SK-N-SH (cell line): ENCODE results near the gene ENPP5. TPM values are rescaled to one million over a fixed set of nuclear protein-coding genes. Genes with fewer than 3 reads are reported as not detected.

ENCODE experiments used
- CTCF ChIA-PET: fragments of 300-600, 350-600 bp; formaldehyde crosslinking; extraction: SDS; loops from one replicate; lab custom pipeline; 2021; lab: Yijun Ruan, JAX
- POLR2A ChIA-PET: fragments of 350-600 bp; sonication (Branson Sonifier 250); formaldehyde crosslinking; extraction: SDS; loops from one replicate; lab custom pipeline; 2020; ENCODE audit warnings: antibody characterized with exemption, inconsistent platforms; lab: Yijun Ruan, JAX
- DNase-seq: peaks from one replicate; pipeline ENCODE4 v3.0.0; 2012
- H2AFZ ChIP-seq: fragments of 200-600 bp; sonication (generic); 2 replicates; pipeline ENCODE4 v1.8.1; 2016; ENCODE audit warnings: antibody characterized with exemption, mild to moderate bottlenecking, low read depth
- H3F3A ChIP-seq: fragments of 200-600 bp; sonication (generic); replicated peaks from 2 replicates; pipeline ENCODE3; 2016; ENCODE audit warnings: antibody characterized with exemption, mild to moderate bottlenecking; ENCODE audit not compliant: insufficient read depth
- H3K27ac ChIP-seq, 2 experiments: fragments of 200-500 bp in 1 of 2; fragments of 200-600 bp in 1 of 2; sonication (Bioruptor generic) in 1 of 2; sonication (generic), shearing (Covaris generic) in 1 of 2; 2 replicates each; pipeline versions ENCODE4 v1.5.1 to v1.6.1; 2014 to 2016; ENCODE audit warnings: low read depth in 2 of 2, inconsistent platforms in 1 of 2, low read length in 1 of 2, mild to moderate bottlenecking in 1 of 2, mixed read lengths in 1 of 2
- H3K27me3 ChIP-seq: fragments of 200-600 bp; sonication (generic), shearing (Covaris generic); 2 replicates; pipeline ENCODE4 v1.6.1; 2016; ENCODE audit warnings: mixed run types; ENCODE audit not compliant: insufficient read depth
- H3K36me3 ChIP-seq, 2 experiments: fragments of 200-500 bp in 1 of 2; fragments of 200-600 bp in 1 of 2; sonication (Bioruptor generic) in 1 of 2; sonication (generic) in 1 of 2; replicated peaks in 1 of 2; 2 replicates each; pipeline versions ENCODE3 to v1.5.1; 2014 to 2016; ENCODE audit warnings: low read length in 1 of 2, mild to moderate bottlenecking in 1 of 2; ENCODE audit not compliant: insufficient read depth in 2 of 2, control insufficient read depth in 1 of 2
- H3K4me1 ChIP-seq, 2 experiments: fragments of 200-500 bp in 1 of 2; fragments of 200-600 bp in 1 of 2; sonication (Bioruptor generic) in 1 of 2; sonication (generic), shearing (Covaris generic) in 1 of 2; 2 replicates each; pipeline versions ENCODE4 v1.5.1 to v1.6.1; 2014 to 2016; ENCODE audit warnings: low read depth in 1 of 2, low read length in 1 of 2, mixed run types in 1 of 2; ENCODE audit not compliant: insufficient read depth in 2 of 2, control insufficient read depth in 1 of 2
- H3K4me2 ChIP-seq: fragments of 200-600 bp; sonication (generic), shearing (Covaris generic); 2 replicates; pipeline ENCODE4 v1.6.1; 2017; ENCODE audit warnings: mixed run types
- H3K4me3 ChIP-seq, 2 experiments: fragments of 200-500 bp in 1 of 2; fragments of 200-600 bp in 1 of 2; sonication (Bioruptor generic) in 1 of 2; sonication (generic), shearing (Covaris generic) in 1 of 2; 2 replicates each; pipeline versions ENCODE4 v1.5.1 to v1.8.1; 2014 to 2016; ENCODE audit warnings: low read depth in 2 of 2, inconsistent platforms in 1 of 2, low read length in 1 of 2, mild to moderate bottlenecking in 1 of 2, mixed read lengths in 1 of 2, moderate library complexity in 1 of 2
- H3K79me2 ChIP-seq: fragments of 200-600 bp; sonication (generic); 2 replicates; pipeline ENCODE4 v1.8.1; 2017; ENCODE audit warnings: mild to moderate bottlenecking; ENCODE audit not compliant: insufficient read depth
- H3K9ac ChIP-seq: fragments of 200-600 bp; sonication (generic); 2 replicates; pipeline ENCODE4 v1.6.1; 2017; ENCODE audit warnings: mixed run types
- H3K9me2 ChIP-seq: fragments of 200-600 bp; sonication (generic); 2 replicates; pipeline ENCODE4 v1.6.1; 2017; ENCODE audit warnings: mixed run types
- H3K9me3 ChIP-seq: fragments of 200-600 bp; sonication (generic); 2 replicates; pipeline ENCODE4 v1.6.1; 2017; ENCODE audit warnings: mixed run types, mild to moderate bottlenecking, moderate library complexity
- H4K20me1 ChIP-seq: fragments of 200-600 bp; sonication (generic); 2 replicates; pipeline ENCODE4 v1.6.1; 2017; ENCODE audit warnings: mild to moderate bottlenecking, mixed run types; ENCODE audit not compliant: insufficient read depth
- CTCF ChIP-seq: fragments of 200-600 bp; sonication (generic); IDR thresholded peaks from 2 replicates; pipeline ENCODE4 v1.6.1; 2017; ENCODE audit warnings: antibody characterized with exemption, mild to moderate bottlenecking, moderate library complexity
- FOSL2 ChIP-seq: IDR thresholded peaks from 2 replicates; pipeline ENCODE4 v1.4.0; 2012; ENCODE audit warnings: low read depth, mild to moderate bottlenecking, moderate library complexity, borderline replicate concordance
- GABPA ChIP-seq: IDR thresholded peaks from 2 replicates; pipeline ENCODE4 v1.4.0; 2012; ENCODE audit warnings: low read depth, mild to moderate bottlenecking
- JUND ChIP-seq: IDR thresholded peaks from 2 replicates; pipeline ENCODE4 v1.4.0; 2012
- MAX ChIP-seq: IDR thresholded peaks from 2 replicates; pipeline ENCODE4 v1.4.0; 2012; ENCODE audit warnings: low read depth
- MEF2A ChIP-seq: IDR thresholded peaks from 2 replicates; pipeline ENCODE4 v1.4.0; 2012; ENCODE audit warnings: low read depth, borderline replicate concordance
- MXI1 ChIP-seq: IDR thresholded peaks from 2 replicates; pipeline ENCODE4 v1.6.1; 2012; ENCODE audit warnings: mild to moderate bottlenecking, low read depth, low read length, improper control_type of control experiment
- NFIC ChIP-seq: IDR thresholded peaks from 2 replicates; pipeline ENCODE4 v1.4.0; 2012; ENCODE audit warnings: borderline replicate concordance
- NRF1 ChIP-seq: IDR thresholded peaks from 2 replicates; pipeline ENCODE4 v1.6.1; 2012; ENCODE audit warnings: low read depth, mild to moderate bottlenecking, low read length
- PBX3 ChIP-seq: IDR thresholded peaks from 2 replicates; pipeline ENCODE4; 2012
- POLR2AphosphoS5 ChIP-seq: IDR thresholded peaks from 2 replicates; pipeline ENCODE4 v1.6.1; 2012; ENCODE audit warnings: low read depth, low read length
- RCOR1 ChIP-seq: fragments of 150-350 bp; IDR thresholded peaks from 2 replicates; pipeline ENCODE4 v1.6.1; 2017; ENCODE audit warnings: antibody characterized with exemption, low read length
- REST ChIP-seq: IDR thresholded peaks from 2 replicates; pipeline ENCODE4 v1.6.1; 2012; ENCODE audit warnings: mild to moderate bottlenecking, low read depth, low read length, moderate library complexity
- TCF12 ChIP-seq: IDR thresholded peaks from 2 replicates; pipeline ENCODE4 v1.4.0; 2012
- TEAD4 ChIP-seq: IDR thresholded peaks from 2 replicates; pipeline ENCODE4 v1.4.0; 2012; ENCODE audit warnings: mild to moderate bottlenecking, borderline replicate concordance; ENCODE audit not compliant: insufficient read depth
- USF1 ChIP-seq: IDR thresholded peaks from 2 replicates; pipeline ENCODE4 v1.4.0; 2012; ENCODE audit warnings: low read depth, borderline replicate concordance
- YY1 ChIP-seq: IDR thresholded peaks from 2 replicates; pipeline ENCODE4 v1.4.0; 2012; ENCODE audit warnings: low read depth, mild to moderate bottlenecking
- WGBS: methylation state at CpG from one replicate; pipeline ENCODE4 v1.1.6; 2017; ENCODE audit warnings: low lambda C conversion rate; 5-methylcytosine and 5-hydroxymethylcytosine counted together
- polyA plus RNA-seq, 3 experiments: library from polyadenylated mRNA; depleted of rRNA; stranded (reverse); fragments of >200 nt; gene quantifications; 2 replicates each; pipeline ENCODE4 v1.2.3, GENCODE V29; 2012

Gene ENPP5
- polyA plus RNA-seq, 1 of the 3 experiments (the other 2 are of a cell fraction), result not detected

- TF ChIP-seq CTCF (no peak), USF1 (no peak), JUND (no peak), TEAD4 (no peak), GABPA (no peak)
- TF ChIP-seq, all 33 proteins: peak for 0
Measured at GRCh38 chr6:46215777-46216176, 45.0 kb upstream of the ENPP5 start (continued).

- WGBS, result 4% methylated on average over 6 of the region's 6 CpGs
- Histone ChIP-seq H3K36me3 (no peaks in the 10 kb centered on the region), H3F3A (no peaks in the 10 kb centered on the region), H2AFZ (no peak overlapping the region), H3K27me3 (peaks cover 11% of the 10 kb centered on the region; the same call in 1 of the 2 replicates), H3K9me3 (no peaks in the 10 kb centered on the region), H3K4me2 (no peak overlapping the region), H3K9me2 (no peaks in the 10 kb centered on the region), H3K4me3 (no peak overlapping the region), H3K27ac (no peak overlapping the region), H3K4me1 (no peaks in the 10 kb centered on the region), H3K9ac (no peak overlapping the region), H3K79me2 (no peaks in the 10 kb centered on the region), H4K20me1 (no peaks in the 10 kb centered on the region)
- ChIA-PET CTCF (interaction anchor here (0.5 kb wide), 1 partner anchor 8 kb away, joined by 3 read pairs; no protein-coding TSS in a partner anchor), POLR2A (no interaction called here)
- no peak for DNase-seq
- TF ChIP-seq MXI1, result no peak
- no peak for TF ChIP-seq NFIC
- TF ChIP-seq RCOR1, result no peak
- no peak for TF ChIP-seq PBX3
- TF ChIP-seq NRF1, result no peak
- no peak for TF ChIP-seq USF1
- no peak for TF ChIP-seq MEF2A
Measured at GRCh38 chr6:46215213-46215612, 44.4 kb upstream of the ENPP5 start.

GRCh38 chr6:46211917-46212316 lies 41.1 kb upstream of the ENPP5 start:
- POLR2A ChIA-PET, result no interaction called here
- H3F3A ChIP-seq, result no peaks in the 10 kb centered on the region
- no peaks in the 10 kb centered on the region for H3K27me3 ChIP-seq
- H4K20me1 ChIP-seq, result no peaks in the 10 kb centered on the region
- H3K4me1 ChIP-seq, result no peaks in the 10 kb centered on the region
- no peak overlapping the region for H3K27ac ChIP-seq
- WGBS, result 38% methylated on average over 1 of the region's 1 CpG
- no peak for DNase-seq
- H3K9ac ChIP-seq, result no peak overlapping the region
- no peaks in the 10 kb centered on the region for H3K36me3 ChIP-seq
- H3K79me2 ChIP-seq, result no peaks in the 10 kb centered on the region
- no peak overlapping the region for H3K4me3 ChIP-seq
- H3K4me2 ChIP-seq, result no peak overlapping the region
- H2AFZ ChIP-seq, result no peak overlapping the region
- no peaks in the 10 kb centered on the region for H3K9me3 ChIP-seq
- CTCF ChIA-PET, result no interaction called here
- no peaks in the 10 kb centered on the region for H3K9me2 ChIP-seq
- no peak for TF ChIP-seq MEF2A
- no peak for TF ChIP-seq YY1
- no peak for TF ChIP-seq TCF12
- no peak for TF ChIP-seq NFIC
- no peak for TF ChIP-seq REST
- TF ChIP-seq RCOR1, result no peak
- no peak for TF ChIP-seq PBX3
- no peak for TF ChIP-seq MAX
- no peak for TF ChIP-seq FOSL2
- TF ChIP-seq POLR2AphosphoS5, result no peak
- TF ChIP-seq JUND, result no peak
